HepG2 (cell line): ENCODE measurements around the gene HMCN1. TPM values are rescaled to one million over a fixed set of nuclear protein-coding genes. Genes with fewer than 3 reads are reported as not detected.

Experiments
- ELF1 ChIP-seq: sonication (generic); formaldehyde crosslinking; IDR thresholded peaks from 2 replicates; pipeline ENCODE4 v1.4.0; 2020; ENCODE audit warnings: missing genetic modification reagents
- FOSL1 ChIP-seq: sonication (generic); formaldehyde crosslinking; IDR thresholded peaks from 2 replicates; pipeline ENCODE4 v1.9.0; 2021; ENCODE audit warnings: missing genetic modification reagents, borderline replicate concordance
- FOXO1 ChIP-seq: sonication (generic); formaldehyde crosslinking; IDR thresholded peaks from 2 replicates; pipeline ENCODE4 v1.4.0; 2020; ENCODE audit warnings: missing genetic modification reagents
- FUBP1 ChIP-seq: sonication (generic); formaldehyde crosslinking; IDR thresholded peaks from 2 replicates; pipeline ENCODE4 v1.5.1; 2020; ENCODE audit warnings: missing genetic modification reagents, mild to moderate bottlenecking, borderline replicate concordance
- GMEB2 ChIP-seq: IDR thresholded peaks from 2 replicates; pipeline ENCODE4 v1.6.1; 2016; ENCODE audit warnings: missing biosample characterization, missing genetic modification reagents, low read depth
- HMGXB4 ChIP-seq, 2 experiments: sonication (generic) in 1 of 2; formaldehyde crosslinking in 1 of 2; IDR thresholded peaks; 2 replicates each; pipeline versions ENCODE4 v1.4.0 to v1.6.1; 2018 to 2020; ENCODE audit warnings: missing genetic modification reagents in 2 of 2, borderline replicate concordance in 1 of 2, low read depth in 1 of 2, mild to moderate bottlenecking in 1 of 2, missing biosample characterization in 1 of 2
- KAT2B ChIP-seq: fragments of 150-350 bp; IDR thresholded peaks from 2 replicates; pipeline ENCODE4 v1.6.1; 2014; ENCODE audit warnings: low read depth, low read length, borderline replicate concordance
- NFIC ChIP-seq: IDR thresholded peaks from 2 replicates; pipeline ENCODE4 v1.6.1; 2012; ENCODE audit warnings: mild to moderate bottlenecking, low read length, inconsistent platforms
- NPAS2 ChIP-seq: sonication (generic); formaldehyde crosslinking; IDR thresholded peaks from 2 replicates; pipeline ENCODE4 v1.8.0; 2022; ENCODE audit warnings: mild to moderate bottlenecking, missing genetic modification reagents, borderline replicate concordance
- PCBP1 ChIP-seq: fragments of 200-400 bp; formaldehyde crosslinking; IDR thresholded peaks from 2 replicates; pipeline ENCODE4 v1.6.1; 2017; ENCODE audit warnings: mild to moderate bottlenecking, low read depth, low read length, borderline replicate concordance
- PRDM10 ChIP-seq: sonication (generic); formaldehyde crosslinking; IDR thresholded peaks from 2 replicates; pipeline ENCODE4 v1.4.0; 2020; ENCODE audit warnings: low read depth, missing genetic modification reagents
- RNF219 ChIP-seq: sonication (generic); formaldehyde crosslinking; IDR thresholded peaks from 2 replicates; pipeline ENCODE4 v1.5.0; 2020; ENCODE audit warnings: mild to moderate bottlenecking, missing genetic modification reagents
- TEAD3 ChIP-seq: optimal IDR thresholded peaks from 2 replicates; pipeline ENCODE3; 2016; ENCODE audit warnings: borderline replicate concordance
- TOPORS ChIP-seq: sonication (generic); formaldehyde crosslinking; IDR thresholded peaks from 2 replicates; pipeline ENCODE4 v1.8.0; 2023; ENCODE audit warnings: mild to moderate bottlenecking, missing genetic modification reagents
- ZMAT3 ChIP-seq: sonication (generic); formaldehyde crosslinking; conservative IDR thresholded peaks from 2 replicates; pipeline ENCODE4 v1.7.0; 2021; ENCODE audit warnings: missing genetic modification reagents
- ZNF20 ChIP-seq: sonication (generic); formaldehyde crosslinking; IDR thresholded peaks from 2 replicates; pipeline ENCODE4 v1.4.0; 2020; ENCODE audit warnings: mild to moderate bottlenecking, moderate library complexity, missing genetic modification reagents
- ZNF7 ChIP-seq: IDR thresholded peaks from 2 replicates; pipeline ENCODE4 v1.6.1; 2016; ENCODE audit warnings: missing biosample characterization, missing genetic modification reagents
- polyA plus RNA-seq, 8 experiments: library from polyadenylated mRNA; depleted of rRNA in 3 of 8; stranded (reverse) in 7 of 8; unstranded in 1 of 8; fragments of >200 nt; fragmentation: Illumina TruSeq in 4 of 8; extraction: Trizol in 4 of 8; gene quantifications; 2 replicates each; pipeline versions ENCODE4 v1.2.1 to v1.2.3, GENCODE V29; 2011 to 2016; ENCODE audit warnings: low read depth in 4 of 8, missing spikeins in 1 of 8, mixed read lengths in 1 of 8; ENCODE audit not compliant: insufficient read depth in 1 of 8
- total RNA-seq, 5 experiments: library from RNA; depleted of rRNA; stranded (reverse); fragments of >200 nt; fragmentation: Illumina TruSeq; extraction: Trizol; gene quantifications; 2 replicates each; pipeline ENCODE4 v1.2.3, GENCODE V29; 2016; ENCODE audit warnings: low read depth in 1 of 5

The HMCN1 gene
- total and polyA plus RNA-seq, 2 of the 13 experiments (the other 11 are each of a cell fraction or from before 2014, with no cell fraction given), result 0.03 TPM; not detected in 1

- TF ChIP-seq RNF219 (CRISPR knock-in tag), result no peak
- TF ChIP-seq FUBP1, result no peak
- TF ChIP-seq NFIC, result no peak
- no peak for TF ChIP-seq PRDM10
- TF ChIP-seq KAT2B, result no peak
- no peak for TF ChIP-seq FOSL1 (CRISPR knock-in tag)
- TF ChIP-seq ZNF20 (CRISPR knock-in tag), result no peak
- no peak for TF ChIP-seq FOXO1 (CRISPR knock-in tag)
- no peak for TF ChIP-seq ZNF7 (CRISPR knock-in tag)
- peak; percentile 96 for TF ChIP-seq TEAD3 (CRISPR knock-in tag)
- TF ChIP-seq TOPORS, result no peak
- TF ChIP-seq ELF1, result no peak
- no peak for TF ChIP-seq GMEB2 (CRISPR knock-in tag)
- TF ChIP-seq HMGXB4 (CRISPR knock-in tag; IDR thresholded peaks at IDR 0.05; ENCODE audit: borderline replicate concordance in 1 of 2, low read depth in 1 of 2), result 0 out of 4 replicates have a peak, but pooled peaks of 1 of the 2 experiments have one; percentile 32
- TF ChIP-seq ZMAT3 (CRISPR knock-in tag), result no peak
- no peak for TF ChIP-seq NPAS2 (CRISPR knock-in tag)
- TF ChIP-seq PCBP1, result no peak
Observed at GRCh38 chr1:186212568-186213224, 478.5 kb downstream of the HMCN1 start (continued).
